Activated CD4-positive, alpha-beta T cell treated with anti-CD3 and anti-CD28 coated beads for 24 hours (primary cell): ENCODE measurements around the gene AMT.

ENCODE experiments used
- DNase-seq, 2 donors: peaks; one replicate each; pipeline ENCODE4 v3.0.0-alpha.2; 2020; ENCODE audit warnings: low read depth in 2 of 2

The AMT gene

DNA sequence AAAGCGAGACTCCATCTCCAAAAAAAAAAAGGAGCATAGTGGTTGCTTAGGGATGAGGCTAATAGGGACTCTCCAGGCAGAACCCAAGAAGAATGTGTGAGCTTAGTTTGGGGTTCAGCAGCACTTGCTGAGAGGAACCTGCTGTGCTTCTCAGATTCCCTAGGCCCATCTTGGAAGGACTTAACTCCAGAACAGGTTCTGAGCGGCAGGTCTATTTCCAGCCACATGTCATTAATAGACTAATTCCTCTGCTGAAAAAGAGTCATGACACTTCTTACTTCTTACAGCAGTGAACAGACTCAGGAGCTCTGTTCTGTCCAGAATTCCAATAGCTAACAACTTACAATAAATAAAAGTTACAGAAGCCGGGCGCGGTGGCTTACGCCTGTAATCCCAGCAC lies 33.0 kb downstream of the AMT start:
- DNase-seq: no peak

DNA sequence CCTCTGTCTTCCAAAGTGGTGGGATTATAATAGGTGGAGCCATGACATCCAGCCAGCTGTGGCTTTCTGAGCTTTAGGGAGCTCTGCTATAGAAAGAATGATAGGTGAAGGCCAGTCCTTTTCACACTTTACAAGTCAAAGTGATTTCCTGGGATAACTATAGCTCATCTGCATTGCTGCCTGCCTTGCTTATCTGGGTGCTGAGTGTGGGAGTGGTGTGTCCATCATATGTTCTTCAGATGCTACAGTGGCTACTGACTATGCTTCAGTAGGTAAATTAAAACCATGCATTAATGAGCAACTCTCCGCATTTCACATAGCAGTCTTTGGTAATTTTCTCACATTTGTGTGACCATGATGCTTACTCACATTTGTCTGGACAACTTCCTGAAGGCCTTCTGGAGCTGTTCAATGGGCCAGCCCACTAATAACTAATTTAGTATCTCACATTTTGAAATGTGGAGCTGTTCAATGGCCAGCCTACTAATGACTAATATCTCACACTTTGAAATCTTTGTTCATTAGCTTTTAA lies 33.9 kb downstream of the AMT start:
- DNase-seq: no peak

GRCh38 chr3:49387721-49388120 lies 34.6 kb downstream of the AMT start:
- no peak for DNase-seq

DNA sequence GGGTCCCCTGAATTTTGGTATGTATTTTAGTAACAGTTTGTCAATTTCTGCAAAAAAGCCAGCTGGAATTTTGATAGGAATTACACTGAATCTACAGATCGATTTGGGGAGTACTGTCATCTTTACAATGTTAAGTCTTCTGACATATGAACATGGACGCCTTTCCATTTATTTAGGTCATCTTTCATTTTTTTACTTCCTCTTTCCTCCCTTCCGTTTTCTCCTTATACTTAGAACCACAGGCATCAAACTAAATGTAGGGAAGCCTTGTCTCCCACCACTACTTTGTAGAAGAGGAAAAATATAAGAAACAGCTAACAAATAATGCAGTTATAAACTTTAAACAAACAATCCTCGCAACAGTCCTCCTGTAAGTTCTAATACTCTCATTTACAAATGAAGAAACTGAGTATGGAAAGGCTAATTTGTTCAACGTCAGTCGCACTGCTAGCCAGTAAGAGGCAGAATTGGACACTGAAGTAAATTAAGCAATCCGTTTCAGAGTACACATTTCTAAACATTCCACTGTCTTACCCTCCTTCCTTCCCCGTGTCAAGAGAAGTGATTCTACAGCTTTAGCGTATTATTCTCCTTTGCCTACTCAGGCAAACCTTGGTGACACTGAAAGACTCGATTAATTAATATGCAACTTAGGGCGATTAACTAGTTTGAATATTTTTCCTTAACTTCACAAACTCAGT lies 36.1 kb downstream of the AMT start:
- no peak for DNase-seq

DNA sequence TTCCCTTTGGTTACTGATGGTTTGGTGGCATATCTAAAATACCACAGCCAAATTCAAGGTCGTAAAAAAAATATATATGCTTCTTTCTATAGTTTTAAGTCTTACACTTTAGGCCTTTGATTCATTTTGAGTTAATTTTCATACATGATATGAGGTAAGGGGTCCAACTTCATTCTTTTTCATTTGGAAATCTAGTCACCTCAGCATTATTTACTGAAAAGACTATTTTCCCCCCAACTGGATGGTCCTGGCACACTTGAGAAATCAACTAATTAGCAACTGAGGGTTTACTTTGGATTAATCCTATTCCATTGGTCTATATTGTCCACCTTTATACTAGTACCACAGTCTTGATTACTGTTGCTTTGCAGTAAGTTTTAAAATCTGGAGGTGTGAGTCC lies 36.7 kb downstream of the AMT start:
- no peak for DNase-seq

DNA sequence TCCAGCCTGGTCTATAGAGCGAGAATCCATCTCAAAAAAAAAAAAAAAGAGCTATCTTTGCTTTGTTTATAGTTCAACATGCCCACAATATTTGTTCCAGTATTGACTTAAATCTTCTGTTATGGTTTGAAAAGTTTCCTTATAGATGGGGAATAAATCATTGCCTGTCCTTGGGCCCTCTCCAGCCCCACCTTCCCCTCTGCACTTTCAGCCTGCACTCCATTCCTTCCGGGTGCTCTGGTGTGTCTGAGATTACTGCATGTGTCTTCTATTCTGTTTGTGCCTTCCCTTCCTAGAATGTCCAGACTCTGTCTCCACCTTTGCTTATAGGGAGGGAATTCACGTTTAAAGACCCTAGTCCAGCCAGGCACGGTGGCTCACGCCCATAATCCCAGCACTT lies 38.9 kb downstream of the AMT start:
- DNase-seq: no peak

DNA sequence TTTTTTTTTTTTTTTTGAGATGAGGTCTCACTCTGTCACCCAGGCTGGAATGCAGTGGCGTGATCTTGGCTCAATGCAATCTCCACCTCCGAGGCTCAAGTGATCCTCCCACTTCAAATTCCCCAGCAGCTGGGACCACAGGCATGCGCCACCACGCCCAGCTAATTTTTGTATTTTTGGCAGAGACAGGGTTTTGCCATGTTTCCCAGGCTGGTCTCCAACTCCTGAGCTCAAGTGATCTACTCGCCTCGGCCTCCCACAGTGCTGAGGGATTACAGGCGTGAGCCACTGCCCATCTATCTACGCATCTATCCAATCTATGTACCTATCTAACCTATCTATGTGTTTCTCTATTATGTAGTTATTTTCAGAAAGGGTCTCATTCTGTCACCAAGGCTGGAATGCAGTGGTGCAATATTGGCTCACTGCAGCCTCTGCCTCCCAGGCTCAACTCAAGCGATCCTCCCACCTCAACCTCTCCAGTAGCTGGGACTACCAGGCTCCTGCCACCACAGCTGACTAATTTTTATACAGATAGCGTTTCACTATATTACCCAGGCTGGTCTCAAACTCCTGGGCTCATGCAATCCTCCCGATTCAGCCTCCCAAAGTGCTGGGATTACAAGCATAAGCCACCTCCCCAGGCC lies 43.9 kb downstream of the AMT start:
- no peak for DNase-seq

- DNase-seq: peak; percentile 8 to 22
These were observed 44.8 kb downstream of the AMT start for GRCh38 chr3:49377483-49377882.

DNA sequence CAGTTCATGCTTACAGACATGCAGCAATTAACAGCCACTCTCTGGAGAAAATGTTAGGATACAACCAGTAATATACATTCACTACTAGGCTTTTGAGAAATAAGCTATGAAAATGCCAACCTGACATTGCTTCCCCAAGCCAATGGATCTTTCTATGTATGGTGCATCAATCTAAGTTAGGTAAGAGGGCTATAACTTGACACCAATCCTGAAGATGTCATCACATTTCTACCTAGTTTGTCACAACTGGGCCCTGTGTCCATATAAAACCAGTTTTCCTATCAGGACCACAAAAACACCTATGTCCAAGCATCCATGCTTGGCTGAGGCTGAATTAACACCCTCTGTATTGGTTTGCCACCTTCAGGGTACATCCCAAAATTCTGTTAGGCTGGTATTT lies 50.3 kb downstream of the AMT start:
- DNase-seq: no peak

GRCh38 chr3:49370585-49371290 lies 51.5 kb downstream of the AMT start:
- no peak for DNase-seq
